ENCODE results near the gene RNF44. TPM values are rescaled to one million over a fixed set of nuclear protein-coding genes. Genes with fewer than 3 reads are reported as not detected.

RNF44 gene
- total RNA-seq, 2 experiments from 2014 or later = 61.2 to 164 TPM

- ChIA-PET POLR2A (interaction anchor here (0.5 to 2.8 kb wide), 11 partner anchors 9 to 591 kb away, joined by 3 to 9 read pairs (median 4); partner anchors contain the start of genes FAF2, HIGD2A and NOP16), CTCF (ENCODE audit: unreplicated experiment) (interaction anchor here (1.0 kb wide), 1 partner anchor 88 kb away, joined by 4 read pairs; no protein-coding TSS in a partner anchor)
- H3K4me2 ChIP-seq (ENCODE audit: low read length) = peak overlapping the region; percentile 95
- peaks cover 57% of the 10 kb centered on the region for H3K36me3 ChIP-seq (ENCODE audit: insufficient read depth, low read length)
- intact Hi-C loops (cut with micrococcal nuclease; ENCODE audit: unreplicated experiment) = loop anchor here (10.0 kb wide), 1 partner anchor 470 kb away; the partner anchor contains the start of gene UIMC1
- 0 out of 2 replicates have a peak, but pooled peaks cover 7% of the 10 kb centered on the region for H4K20me1 ChIP-seq (ENCODE audit: insufficient read depth, low read length)
- peak; percentile 76 for DNase-seq (ENCODE audit: low spot score)
- peaks cover 71% of the 10 kb centered on the region for H3K4me1 ChIP-seq (ENCODE audit: insufficient read depth, low read length, poor library complexity, severe bottlenecking)
- H3K9me2 ChIP-seq (ENCODE audit: insufficient read depth, low read length) = no peaks in the 10 kb centered on the region
- no TSS peak for BruUV-seq (replicated peaks)
- H3K79me2 ChIP-seq (ENCODE audit: insufficient read depth, low read depth, low read length) = peaks cover 50% of the 10 kb centered on the region
- H3K4me3 ChIP-seq (ENCODE audit: low read depth, low read length, poor library complexity, severe bottlenecking) = peak overlapping the region; percentile 79
- no peak overlapping the region for H2AFZ ChIP-seq (ENCODE audit: low read length)
- H3K9me3 ChIP-seq (ENCODE audit: low read length) = no peaks in the 10 kb centered on the region
- H3K27ac ChIP-seq (ENCODE audit: low read depth, low read length, poor library complexity, severe bottlenecking) = peak overlapping the region; percentile 99
- TF ChIP-seq EZH2phosphoT487 (IDR thresholded peaks at IDR 0.05; ENCODE audit: borderline replicate concordance, low read depth, low read length) = no peak
- no peak for TF ChIP-seq CTCF (conservative IDR thresholded peaks at IDR 0.05; ENCODE audit: low read length)
Measured at GRCh38 chr5:176535101-176535663, 2.0 kb downstream of the RNF44 start.

GRCh38 chr5:176534640-176535039 lies 2.6 kb downstream of the RNF44 start:
- no TSS peak for BruUV-seq (replicated peaks)
- TF ChIP-seq EZH2phosphoT487 (IDR thresholded peaks at IDR 0.05; ENCODE audit: borderline replicate concordance, low read depth, low read length) (no peak), CTCF (conservative IDR thresholded peaks at IDR 0.05; ENCODE audit: low read length) (no peak)
- Histone ChIP-seq H3K9me3 (ENCODE audit: low read length) (no peaks in the 10 kb centered on the region), H2AFZ (ENCODE audit: low read length) (no peak overlapping the region), H4K20me1 (ENCODE audit: insufficient read depth, low read length) (0 out of 2 replicates have a peak, but pooled peaks cover 7% of the 10 kb centered on the region), H3K4me2 (ENCODE audit: low read length) (peak overlapping the region; percentile 95), H3K27ac (ENCODE audit: low read depth, low read length, poor library complexity, severe bottlenecking) (peak overlapping the region; percentile 99), H3K4me3 (ENCODE audit: low read depth, low read length, poor library complexity, severe bottlenecking) (peak overlapping the region; percentile 79), H3K79me2 (ENCODE audit: insufficient read depth, low read depth, low read length) (peaks cover 50% of the 10 kb centered on the region), H3K9me2 (ENCODE audit: insufficient read depth, low read length) (no peaks in the 10 kb centered on the region), H3K4me1 (ENCODE audit: insufficient read depth, low read length, poor library complexity, severe bottlenecking) (peaks cover 68% of the 10 kb centered on the region), H3K36me3 (ENCODE audit: insufficient read depth, low read length) (peaks cover 58% of the 10 kb centered on the region)
- intact Hi-C loops (cut with micrococcal nuclease; ENCODE audit: unreplicated experiment) = loop anchor here (10.0 kb wide), 1 partner anchor 470 kb away; the partner anchor contains the start of gene UIMC1
- DNase-seq (ENCODE audit: low spot score) = peak; percentile 66
- POLR2A ChIA-PET = interaction anchor here (0.5 to 2.8 kb wide), 7 partner anchors 11 to 591 kb away, joined by 3 to 9 read pairs (median 4); partner anchors contain the start of genes HIGD2A and NOP16
- CTCF ChIA-PET (ENCODE audit: unreplicated experiment) = interaction anchor here (0.6 kb wide), 1 partner anchor 485 kb away, joined by 3 read pairs; no protein-coding TSS in a partner anchor
